ENCODE data around the gene BLMH.
"Not testable (repeated sequence)": the region's sequence is repeated elsewhere in the genome, so short reads cannot be mapped to it uniquely, and the experiment has no call there.

The BLMH gene

GRCh38 chr17:30207655-30208054, 84.1 kb downstream of the BLMH start:
- no peak overlapping the region for H4K91ac ChIP-seq (ENCODE audit: low read depth, low read length)
- no CpG with 5 or more reads among the region's 9 CpGs for WGBS (ENCODE audit: extremely low coverage, insufficient coverage, insufficient read length)
- no peak overlapping the region for H3K4ac ChIP-seq (ENCODE audit: low read depth, low read length)
- no peak overlapping the region for H4K8ac ChIP-seq (ENCODE audit: low read depth, low read length)
- no peak overlapping the region for H2AFZ ChIP-seq (ENCODE audit: insufficient read depth, low read length, poor library complexity)
- H3K18ac ChIP-seq (ENCODE audit: low read length), result no peak overlapping the region
- no peak overlapping the region for H3K4me3 ChIP-seq (ENCODE audit: low read depth, low read length)
- no peaks in the 10 kb centered on the region for H3K36me3 ChIP-seq (ENCODE audit: control insufficient read depth in 1 of 2, insufficient read depth in 2 of 2, low read length in 2 of 2)
- no peak overlapping the region for H3K23ac ChIP-seq (ENCODE audit: low read length)
- H3K4me2 ChIP-seq (ENCODE audit: low read length), result no peak overlapping the region
- DNase-seq, result no peak
- H2BK5ac ChIP-seq (ENCODE audit: low read depth, low read length, poor library complexity), result no peak overlapping the region
- H3K27ac ChIP-seq (ENCODE audit: low read depth, low read length), result no peak overlapping the region
- H3K14ac ChIP-seq (ENCODE audit: low read length), result no peak overlapping the region
- H3K79me2 ChIP-seq (ENCODE audit: control insufficient read depth, insufficient read depth, low read length, poor library complexity), result no peaks in the 10 kb centered on the region
- H4K12ac ChIP-seq (ENCODE audit: low read depth, low read length), result no peak overlapping the region
- H3K79me1 ChIP-seq (ENCODE audit: low read length), result no peaks in the 10 kb centered on the region
- H3K9me3 ChIP-seq (ENCODE audit: insufficient read depth, low read depth, low read length), result no peaks in the 10 kb centered on the region
- no peak overlapping the region for H2BK120ac ChIP-seq (ENCODE audit: insufficient read depth, low read length, poor library complexity)
- H3K4me1 ChIP-seq (ENCODE audit: control insufficient read depth in 1 of 2, insufficient read depth in 2 of 2, low read length in 2 of 2), result peaks cover 0 to 5% of the 10 kb centered on the region in 2 experiments
- H2AK5ac ChIP-seq (ENCODE audit: low read length), result no peak overlapping the region
- H3K9ac ChIP-seq (ENCODE audit: low read length), result no peak overlapping the region
- H3K27me3 ChIP-seq (ENCODE audit: insufficient read depth, low read length), result no peaks in the 10 kb centered on the region
- no peak overlapping the region for H2BK12ac ChIP-seq (ENCODE audit: low read length)

- Histone ChIP-seq H3K27ac (ENCODE audit: low read depth, low read length) (no peak overlapping the region), H3K23ac (ENCODE audit: low read length) (no peak overlapping the region), H4K8ac (ENCODE audit: low read depth, low read length) (no peak overlapping the region), H3K79me2 (ENCODE audit: control insufficient read depth, insufficient read depth, low read length, poor library complexity) (no peaks in the 10 kb centered on the region), H2BK5ac (ENCODE audit: low read depth, low read length, poor library complexity) (no peak overlapping the region), H3K4me3 (ENCODE audit: low read depth, low read length) (no peak overlapping the region), H2BK120ac (ENCODE audit: insufficient read depth, low read length, poor library complexity) (no peak overlapping the region), H4K91ac (ENCODE audit: low read depth, low read length) (no peak overlapping the region), H2BK12ac (ENCODE audit: low read length) (no peak overlapping the region), H4K12ac (ENCODE audit: low read depth, low read length) (no peak overlapping the region), H3K9ac (ENCODE audit: low read length) (no peak overlapping the region), H3K4me2 (ENCODE audit: low read length) (peak overlapping the region; percentile 11), H3K9me3 (ENCODE audit: insufficient read depth, low read depth, low read length) (no peaks in the 10 kb centered on the region), H3K79me1 (ENCODE audit: low read length) (no peaks in the 10 kb centered on the region), H3K36me3 (ENCODE audit: control insufficient read depth in 1 of 2, insufficient read depth in 2 of 2, low read length in 2 of 2) (no peaks in the 10 kb centered on the region), H2AK5ac (ENCODE audit: low read length) (no peak overlapping the region), H3K18ac (ENCODE audit: low read length) (no peak overlapping the region), H3K14ac (ENCODE audit: low read length) (no peak overlapping the region), H2AFZ (ENCODE audit: insufficient read depth, low read length, poor library complexity) (no peak overlapping the region), H3K27me3 (ENCODE audit: insufficient read depth, low read length) (no peaks in the 10 kb centered on the region), H3K4me1 (ENCODE audit: control insufficient read depth in 1 of 2, insufficient read depth in 2 of 2, low read length in 2 of 2) (peaks cover 0 to 5% of the 10 kb centered on the region in 2 experiments), H3K4ac (ENCODE audit: low read depth, low read length) (no peak overlapping the region)
- no CpG with 5 or more reads among the region's 6 CpGs for WGBS (ENCODE audit: extremely low coverage, insufficient coverage, insufficient read length)
- DNase-seq, result peak; percentile 87 to 89
Measured at GRCh38 chr17:30203471-30203981, 88.2 kb downstream of the BLMH start.

- H3K9ac ChIP-seq (ENCODE audit: low read length); H3K4me2 ChIP-seq (ENCODE audit: low read length); H3K14ac ChIP-seq (ENCODE audit: low read length); H2BK5ac ChIP-seq (ENCODE audit: low read depth, low read length, poor library complexity); H3K79me2 ChIP-seq (ENCODE audit: control insufficient read depth, insufficient read depth, low read length, poor library complexity); H3K27me3 ChIP-seq (ENCODE audit: insufficient read depth, low read length); H3K4me3 ChIP-seq (ENCODE audit: low read depth, low read length); H3K36me3 ChIP-seq (ENCODE audit: control insufficient read depth in 1 of 2, insufficient read depth in 2 of 2, low read length in 2 of 2); H3K4ac ChIP-seq (ENCODE audit: low read depth, low read length); H4K12ac ChIP-seq (ENCODE audit: low read depth, low read length); H3K9me3 ChIP-seq (ENCODE audit: insufficient read depth, low read depth, low read length); H3K23ac ChIP-seq (ENCODE audit: low read length); H2BK12ac ChIP-seq (ENCODE audit: low read length); H4K91ac ChIP-seq (ENCODE audit: low read depth, low read length); H3K4me1 ChIP-seq (ENCODE audit: control insufficient read depth in 1 of 2, insufficient read depth in 2 of 2, low read length in 2 of 2); H2BK120ac ChIP-seq (ENCODE audit: insufficient read depth, low read length, poor library complexity); H3K18ac ChIP-seq (ENCODE audit: low read length); H2AFZ ChIP-seq (ENCODE audit: insufficient read depth, low read length, poor library complexity); H3K27ac ChIP-seq (ENCODE audit: low read depth, low read length); H3K79me1 ChIP-seq (ENCODE audit: low read length); H2AK5ac ChIP-seq (ENCODE audit: low read length); H4K8ac ChIP-seq (ENCODE audit: low read depth, low read length): not testable (repeated sequence)
- peak; percentile 88 to 90 for DNase-seq
- no CpG with 5 or more reads among the region's 9 CpGs for WGBS (ENCODE audit: extremely low coverage, insufficient coverage, insufficient read length)
Measured at GRCh38 chr17:30200656-30201055, 91.1 kb downstream of the BLMH start.

- Histone ChIP-seq H3K79me2 (ENCODE audit: control insufficient read depth, insufficient read depth, low read length, poor library complexity) (no peaks in the 10 kb centered on the region), H4K91ac (ENCODE audit: low read depth, low read length) (no peak overlapping the region), H3K4me1 (ENCODE audit: control insufficient read depth in 1 of 2, insufficient read depth in 2 of 2, low read length in 2 of 2) (peaks cover 0 to 5% of the 10 kb centered on the region in 2 experiments), H3K27ac (ENCODE audit: low read depth, low read length) (no peak overlapping the region), H3K9me3 (ENCODE audit: insufficient read depth, low read depth, low read length) (no peaks in the 10 kb centered on the region), H4K8ac (ENCODE audit: low read depth, low read length) (no peak overlapping the region), H2BK5ac (ENCODE audit: low read depth, low read length, poor library complexity) (no peak overlapping the region), H3K14ac (ENCODE audit: low read length) (no peak overlapping the region), H3K23ac (ENCODE audit: low read length) (no peak overlapping the region), H3K36me3 (ENCODE audit: control insufficient read depth in 1 of 2, insufficient read depth in 2 of 2, low read length in 2 of 2) (no peaks in the 10 kb centered on the region), H3K27me3 (ENCODE audit: insufficient read depth, low read length) (no peaks in the 10 kb centered on the region), H4K12ac (ENCODE audit: low read depth, low read length) (no peak overlapping the region), H3K18ac (ENCODE audit: low read length) (no peak overlapping the region), H2AK5ac (ENCODE audit: low read length) (no peak overlapping the region), H3K79me1 (ENCODE audit: low read length) (no peaks in the 10 kb centered on the region), H3K4me3 (ENCODE audit: low read depth, low read length) (no peak overlapping the region), H2BK120ac (ENCODE audit: insufficient read depth, low read length, poor library complexity) (no peak overlapping the region), H3K9ac (ENCODE audit: low read length) (no peak overlapping the region), H2AFZ (ENCODE audit: insufficient read depth, low read length, poor library complexity) (no peak overlapping the region), H3K4ac (ENCODE audit: low read depth, low read length) (no peak overlapping the region), H2BK12ac (ENCODE audit: low read length) (no peak overlapping the region), H3K4me2 (ENCODE audit: low read length) (no peak overlapping the region)
- DNase-seq, result peak in 1 of 2 donors; percentile 41
- WGBS (ENCODE audit: extremely low coverage, insufficient coverage, insufficient read length), result no CpG with 5 or more reads among the region's 10 CpGs
Measured at GRCh38 chr17:30200106-30200505, 91.6 kb downstream of the BLMH start.
